Left renal cortex interstitium (tissue), 4 donors: ENCODE results near the gene AGPAT1. TPM values are rescaled to one million over a fixed set of nuclear protein-coding genes. Genes with fewer than 3 reads are reported as not detected.

Experiments used
- DNase-seq, 4 donors: peaks; one replicate each; pipeline ENCODE4 v3.0.0-alpha.2; 2013; ENCODE audit warnings: low read depth in 4 of 4, low spot score in 2 of 4, missing footprints in 1 of 4
- polyA plus RNA-seq, 4 donors: library from polyadenylated mRNA; unstranded; fragments of 120-200 nt; gene quantifications; one replicate each; pipeline ENCODE4 v1.2.1, GENCODE V29; 2013; ENCODE audit not compliant: insufficient read length in 4 of 4

AGPAT1 gene
- polyA plus RNA-seq, 4 donors = 93.4 to 114 (median 104) TPM

- DNase-seq = no peak
Observed at GRCh38 chr6:32173051-32173727, 2.7 kb downstream of the AGPAT1 start.

GRCh38 chr6:32171234-32171633, 4.7 kb downstream of the AGPAT1 start:
- no peak for DNase-seq

- no peak for DNase-seq
Observed at GRCh38 chr6:32170294-32170693, 5.6 kb downstream of the AGPAT1 start.

- no peak for DNase-seq
Observed at GRCh38 chr6:32168807-32169591, 6.9 kb downstream of the AGPAT1 start.

GRCh38 chr6:32168350-32168749, 7.5 kb downstream of the AGPAT1 start:
- DNase-seq = no peak

- no peak for DNase-seq
Observed at GRCh38 chr6:32167761-32168262, 8.1 kb downstream of the AGPAT1 start.

- no peak for DNase-seq
Observed at GRCh38 chr6:32167154-32167760, 8.6 kb downstream of the AGPAT1 start.

GRCh38 chr6:32166411-32167061, 9.3 kb downstream of the AGPAT1 start:
- no peak for DNase-seq

- no peak for DNase-seq
Observed at GRCh38 chr6:32164295-32164694, 11.6 kb downstream of the AGPAT1 start, which contains the start of gene EGFL8. Gene EGFL8, plus strand, starts transcription at chr6:32164595. Its CDS starts 1,571 bp downstream, at chr6:32166166.

GRCh38 chr6:32163559-32164258, 12.2 kb downstream of the AGPAT1 start:
- no peak for DNase-seq

- no peak for DNase-seq
Observed at GRCh38 chr6:32158052-32158451, 17.8 kb downstream of the AGPAT1 start.

GRCh38 chr6:32156891-32157290, 19.0 kb downstream of the AGPAT1 start:
- DNase-seq = no peak

- no peak for DNase-seq
Observed at GRCh38 chr6:32154514-32155161, 21.2 kb downstream of the AGPAT1 start.

- DNase-seq = peak; percentile 89 to 92 (median 91)
Observed at GRCh38 chr6:32153564-32154513, 22.0 kb downstream of the AGPAT1 start, which contains the start of gene PPT2. Gene PPT2, plus strand, starts transcription at chr6:32154141. Its CDS starts 454 bp downstream, at chr6:32154595.

- no peak for DNase-seq
Observed at GRCh38 chr6:32152769-32153563, 22.9 kb downstream of the AGPAT1 start.

- DNase-seq = no peak
Observed at GRCh38 chr6:32151863-32152768, 23.8 kb downstream of the AGPAT1 start, which contains the start of gene PRRT1. Gene PRRT1, minus strand, starts transcription at chr6:32151939. Its CDS starts 112 bp downstream, at chr6:32151827.
